ENCODE results near the gene NLRC4. TPM values are rescaled to one million over a fixed set of nuclear protein-coding genes. Genes with fewer than 3 reads are reported as not detected.

NLRC4 gene
- total RNA-seq, 4 donors from 2014 or later, result 1.5 to 18.9 (median 5.0) TPM

DNA sequence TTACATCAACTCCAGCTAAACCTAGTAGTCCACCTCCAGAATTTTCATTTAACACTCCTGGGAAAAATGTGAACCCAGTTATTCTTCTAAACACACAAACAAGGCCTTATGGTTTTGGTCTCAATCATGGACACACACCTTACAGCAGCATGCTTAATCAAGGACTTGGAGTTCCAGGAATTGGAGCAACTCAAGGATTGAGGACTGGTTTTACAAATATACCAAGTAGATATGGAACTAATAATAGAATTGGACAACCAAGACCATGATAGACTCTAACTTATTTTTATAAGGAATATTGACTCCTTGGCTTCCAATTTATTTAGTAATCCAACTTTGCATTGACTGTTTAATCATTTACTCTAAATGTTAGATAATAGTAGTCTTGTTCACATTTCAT lies 44.2 kb downstream of the NLRC4 start:
- TF ChIP-seq CTCF (IDR thresholded peaks at IDR 0.05; ENCODE audit: low read depth), result no peak

DNA sequence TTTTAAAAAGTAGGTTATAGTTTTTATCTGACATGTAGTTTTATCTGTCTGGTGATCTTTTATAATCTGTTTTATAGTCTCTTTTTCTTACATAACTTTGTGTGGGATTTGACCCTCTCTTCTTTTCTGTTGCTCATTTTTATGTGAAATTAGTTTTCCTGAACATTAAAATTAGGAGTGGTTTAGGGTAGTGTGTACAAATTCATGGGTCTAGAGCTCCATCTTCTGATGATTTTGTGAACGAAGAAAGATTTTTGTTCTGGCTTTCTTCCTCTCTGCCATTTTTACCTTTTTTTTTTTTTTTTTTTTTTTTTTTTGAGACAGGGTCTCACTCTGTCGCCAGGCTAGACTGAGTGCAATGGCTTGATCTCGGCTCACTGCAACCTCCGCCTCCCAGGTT lies 52.4 kb downstream of the NLRC4 start:
- TF ChIP-seq CTCF (IDR thresholded peaks at IDR 0.05; ENCODE audit: low read depth), result no peak

- no peak for TF ChIP-seq CTCF (IDR thresholded peaks at IDR 0.05; ENCODE audit: low read depth)
These were observed 53.8 kb downstream of the NLRC4 start for GRCh38 chr2:32210767-32211408.

DNA sequence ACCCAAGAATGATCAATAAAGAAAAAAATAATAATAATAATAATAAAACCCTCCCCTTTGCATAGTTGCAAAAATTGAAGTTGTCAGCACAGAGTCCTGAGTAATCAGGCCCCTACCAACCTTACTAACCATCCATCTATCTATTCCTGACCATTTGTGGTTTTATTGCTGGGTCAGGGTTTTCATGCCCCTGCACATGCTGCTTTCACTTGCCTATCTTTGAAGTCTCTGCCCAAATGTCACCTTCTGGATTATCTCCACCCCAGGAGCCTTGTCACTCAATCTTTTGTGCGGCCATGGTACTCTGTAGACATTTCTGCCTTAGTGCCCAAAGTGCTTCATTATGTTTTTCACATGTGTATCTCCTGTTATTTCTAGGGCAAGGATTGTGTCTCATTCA lies 63.9 kb downstream of the NLRC4 start:
- TF ChIP-seq CTCF (IDR thresholded peaks at IDR 0.05; ENCODE audit: low read depth), result no peak

GRCh38 chr2:32192418-32192817 lies 72.3 kb downstream of the NLRC4 start:
- no peak for TF ChIP-seq CTCF (IDR thresholded peaks at IDR 0.05; ENCODE audit: low read depth)

- no peak for TF ChIP-seq CTCF (IDR thresholded peaks at IDR 0.05; ENCODE audit: low read depth)
These were observed 75.7 kb downstream of the NLRC4 start for GRCh38 chr2:32189011-32189410.

DNA sequence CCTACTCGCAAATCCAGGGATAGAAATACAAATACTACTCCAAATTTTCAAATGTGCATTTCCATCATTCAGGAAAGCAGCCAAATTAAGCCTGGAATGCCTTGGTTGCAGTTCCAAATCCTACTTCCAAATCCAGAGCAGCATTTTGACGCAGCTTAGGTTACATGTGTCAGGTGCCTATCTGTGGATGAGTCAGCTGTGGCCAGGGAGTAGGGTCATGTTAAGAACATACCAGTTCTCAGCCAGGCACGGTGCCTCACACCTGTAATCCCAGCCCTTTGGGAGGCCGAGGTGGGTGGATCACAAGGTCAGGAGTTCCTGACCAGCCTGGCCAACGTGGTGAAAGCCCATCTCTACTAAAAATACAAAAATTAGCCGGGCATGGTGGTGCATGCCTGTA lies 82.0 kb downstream of the NLRC4 start:
- TF ChIP-seq CTCF (IDR thresholded peaks at IDR 0.05; ENCODE audit: low read depth), result no peak

Small RNA genes lying within 50 kb of the gene (small RNA-seq; reads per million reads assigned to genes)
- not detected for gene RNU6-647P

Other genes starting within 250 kb of the NLRC4 start
- 10 to 100 TPM; 22.2 to 69.3 (median 51.8) TPM for gene DPY30, start 225.1 kb downstream of the NLRC4 start, total RNA-seq
- 10 to 100 TPM; 15.3 to 26.9 (median 21.2) TPM for gene SPAST, start 201.3 kb downstream of the NLRC4 start, total RNA-seq
- 10 to 100 TPM; 12.2 to 29.8 (median 18.1) TPM for gene SLC30A6, start 99.0 kb downstream of the NLRC4 start, total RNA-seq
- 10 to 100 TPM; 29.4 to 48.9 (median 32.1) TPM for gene YIPF4, start 13.0 kb upstream of the NLRC4 start, total RNA-seq
- 100 to 1,000 TPM; 120 to 147 (median 143) TPM for gene BIRC6, start 92.1 kb upstream of the NLRC4 start, total RNA-seq